Measurements from ENCODE around the gene SETD1B.

The SETD1B gene

GRCh38 chr12:121810234-121810817, 6.5 kb downstream of the SETD1B start:
- no peak for DNase-seq

GRCh38 chr12:121810833-121811433, 7.1 kb downstream of the SETD1B start:
- no peak for DNase-seq

GRCh38 chr12:121811434-121812319, 7.9 kb downstream of the SETD1B start:
- DNase-seq: peak; percentile 33

GRCh38 chr12:121812320-121812871, 8.6 kb downstream of the SETD1B start:
- DNase-seq: peak; percentile 33

- no peak for DNase-seq
Observed at GRCh38 chr12:121812921-121813896, 9.4 kb downstream of the SETD1B start.

- no peak for DNase-seq
Observed at GRCh38 chr12:121813951-121814350, 10.1 kb downstream of the SETD1B start.

GRCh38 chr12:121814429-121815119, 10.8 kb downstream of the SETD1B start:
- DNase-seq: no peak

- no peak for DNase-seq
Observed at GRCh38 chr12:121815263-121815662, 11.5 kb downstream of the SETD1B start.

GRCh38 chr12:121816925-121817647, 13.3 kb downstream of the SETD1B start:
- DNase-seq: no peak

GRCh38 chr12:121817648-121818043, 13.8 kb downstream of the SETD1B start:
- no peak for DNase-seq

- no peak for DNase-seq
Observed at GRCh38 chr12:121819212-121819949, 15.6 kb downstream of the SETD1B start.

- DNase-seq: no peak
Observed at GRCh38 chr12:121820056-121820455, 16.2 kb downstream of the SETD1B start.

GRCh38 chr12:121822393-121823100, 18.7 kb downstream of the SETD1B start:
- no peak for DNase-seq

- no peak for DNase-seq
Observed at GRCh38 chr12:121823101-121823726, 19.4 kb downstream of the SETD1B start.

GRCh38 chr12:121823727-121824115, 19.9 kb downstream of the SETD1B start:
- DNase-seq: no peak

GRCh38 chr12:121825041-121825523, 21.3 kb downstream of the SETD1B start:
- no peak for DNase-seq

- no peak for DNase-seq
Observed at GRCh38 chr12:121826318-121827150, 22.7 kb downstream of the SETD1B start.

Measured in NCI-H526 treated with DMSO at 0.1 percent for 48 hours (cell line).